ENCODE results near the gene PRPF39. TPM values are rescaled to one million over a fixed set of nuclear protein-coding genes. Genes with fewer than 3 reads are reported as not detected.
"Not testable (repeated sequence)": the region's sequence is repeated elsewhere in the genome, so short reads cannot be mapped to it uniquely, and the experiment has no call there.

The PRPF39 gene
- total and polyA plus RNA-seq, 4 donors: 42.3 to 57.1 (median 46.9) TPM

DNA sequence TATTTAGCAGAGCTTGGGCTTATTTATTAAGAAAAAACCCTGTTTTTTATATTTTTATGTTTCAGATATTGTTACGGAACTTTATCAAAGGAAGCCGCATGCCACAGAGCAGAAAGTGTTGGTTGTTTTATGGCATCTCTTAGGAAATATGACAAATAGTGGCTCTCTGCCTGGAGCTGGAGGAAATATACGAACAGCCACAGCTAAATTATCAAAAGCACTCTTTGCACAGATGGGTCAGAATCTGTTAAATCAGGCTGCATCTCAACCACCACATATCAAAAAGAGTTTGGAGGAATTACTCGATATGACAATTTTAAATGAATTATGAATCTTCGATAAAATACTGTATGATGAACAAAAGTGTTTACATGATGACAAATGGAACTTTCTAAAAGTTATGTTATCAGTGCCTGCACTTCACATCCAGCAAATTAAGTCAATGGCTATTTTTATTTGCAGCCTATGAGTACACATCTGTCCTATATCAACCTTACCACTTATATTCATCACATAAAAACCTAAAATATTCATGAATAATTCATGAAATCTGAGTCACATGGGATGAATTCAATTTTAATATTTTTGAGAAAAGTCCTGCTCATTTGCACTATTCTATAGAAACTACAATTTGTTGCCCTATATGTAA lies 10.6 kb upstream of the PRPF39 start:
- Histone ChIP-seq H3K4me1 (ENCODE audit: control insufficient read depth, insufficient read depth, low read length) (no peaks in the 10 kb centered on the region), H3K36me3 (ENCODE audit: control insufficient read depth, insufficient read depth, low read length) (peaks cover 8% of the 10 kb centered on the region), H3K4me3 (ENCODE audit: low read depth, low read length) (no peak overlapping the region), H3K27ac (ENCODE audit: low read depth, low read length) (no peak overlapping the region), H3K27me3 (ENCODE audit: control insufficient read depth, insufficient read depth, low read length) (no peaks in the 10 kb centered on the region), H3K9me3 (ENCODE audit: control insufficient read depth, insufficient read depth, low read length) (no peaks in the 10 kb centered on the region)
- DNase-seq (ENCODE audit: low read depth in 4 of 6, low spot score in 6 of 6): peak in 1 of 6 donors; percentile 57
- WGBS (ENCODE audit: insufficient coverage): no CpG with 5 or more reads among the region's 5 CpGs

DNA sequence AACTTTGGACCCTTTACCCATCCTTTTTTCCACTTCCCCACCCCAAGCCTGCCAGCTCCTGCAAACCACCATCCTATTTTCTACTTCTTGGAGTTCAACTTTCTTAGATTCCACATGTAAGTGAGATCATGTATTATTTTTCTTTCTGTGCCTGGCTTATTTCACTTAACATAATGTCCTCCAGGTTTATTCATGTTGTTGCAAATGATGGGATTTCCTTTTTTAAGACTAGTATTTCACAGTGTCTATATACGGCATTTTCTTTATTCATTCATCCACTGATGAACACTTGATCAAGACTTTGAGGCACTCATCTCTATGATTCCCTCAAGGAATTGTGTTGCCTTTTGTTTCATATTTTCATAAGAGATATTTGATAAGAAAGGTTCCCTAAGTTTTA lies 5.6 kb upstream of the PRPF39 start:
- Histone ChIP-seq H3K27me3 (ENCODE audit: control insufficient read depth, insufficient read depth, low read length) (no peaks in the 10 kb centered on the region), H3K9me3 (ENCODE audit: control insufficient read depth, insufficient read depth, low read length) (no peaks in the 10 kb centered on the region), H3K4me3 (ENCODE audit: low read depth, low read length) (no peak overlapping the region), H3K4me1 (ENCODE audit: control insufficient read depth, insufficient read depth, low read length) (no peaks in the 10 kb centered on the region), H3K27ac (ENCODE audit: low read depth, low read length) (no peak overlapping the region), H3K36me3 (ENCODE audit: control insufficient read depth, insufficient read depth, low read length) (no peaks in the 10 kb centered on the region)
- no CpG with 5 or more reads among the region's 1 CpG for WGBS (ENCODE audit: insufficient coverage)
- DNase-seq (ENCODE audit: low read depth in 4 of 6, low spot score in 6 of 6): no peak

DNA sequence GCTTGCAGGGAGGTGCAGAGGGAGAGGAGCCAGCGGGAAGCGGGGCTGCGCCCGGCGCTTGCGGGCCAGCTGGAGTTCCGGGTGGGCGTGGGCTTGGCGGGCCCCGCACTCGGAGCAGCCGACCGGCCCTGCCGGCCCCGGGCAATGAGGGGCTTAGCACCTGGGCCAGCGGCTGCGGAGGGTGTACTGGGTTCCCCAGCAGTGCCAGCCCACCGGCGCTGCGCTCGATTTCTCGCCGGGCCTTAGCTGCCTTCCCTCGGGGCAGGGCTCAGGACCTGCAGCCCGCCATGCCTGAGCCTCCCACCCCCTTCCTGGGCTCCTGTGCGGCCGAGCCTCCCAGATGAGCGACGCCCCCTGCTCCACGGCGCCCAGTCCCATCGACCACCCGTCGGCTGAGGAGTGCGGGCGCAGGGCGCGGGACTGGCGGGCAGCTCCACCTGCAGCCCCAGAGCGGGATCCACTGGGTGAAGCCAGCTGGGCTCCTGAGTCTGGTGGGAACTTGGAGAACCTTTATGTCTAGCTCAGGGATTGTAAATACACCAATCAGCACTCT lies 3.4 kb upstream of the PRPF39 start:
- not testable (repeated sequence) for H3K36me3 ChIP-seq (ENCODE audit: control insufficient read depth, insufficient read depth, low read length); H3K9me3 ChIP-seq (ENCODE audit: control insufficient read depth, insufficient read depth, low read length); H3K4me3 ChIP-seq (ENCODE audit: low read depth, low read length); H3K27me3 ChIP-seq (ENCODE audit: control insufficient read depth, insufficient read depth, low read length); H3K4me1 ChIP-seq (ENCODE audit: control insufficient read depth, insufficient read depth, low read length); DNase-seq (ENCODE audit: low read depth in 4 of 6, low spot score in 6 of 6); H3K27ac ChIP-seq (ENCODE audit: low read depth, low read length)
- 95% methylated on average over 27 of the region's 40 CpGs for WGBS (ENCODE audit: insufficient coverage)

DNA sequence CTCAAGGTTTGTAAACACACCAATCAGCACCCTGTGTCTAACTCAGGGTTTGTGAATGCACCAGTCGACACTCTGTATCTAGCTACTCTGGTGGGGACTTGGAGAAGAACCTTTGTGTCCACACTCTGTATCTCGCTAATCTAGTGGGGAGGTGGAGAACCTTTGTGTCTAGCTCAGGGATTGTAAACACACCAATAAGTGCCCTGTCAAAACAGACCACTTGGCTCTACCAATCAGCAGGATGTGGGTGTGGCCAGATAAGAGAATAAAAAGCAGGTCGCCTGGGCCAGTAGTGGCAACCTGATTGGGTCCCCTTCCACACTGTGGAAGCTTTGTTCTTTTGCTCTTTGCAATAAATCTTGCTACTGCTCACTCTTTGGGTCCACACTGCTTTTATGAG lies 2.8 kb upstream of the PRPF39 start:
- not testable (repeated sequence) for H3K4me1 ChIP-seq (ENCODE audit: control insufficient read depth, insufficient read depth, low read length); H3K27ac ChIP-seq (ENCODE audit: low read depth, low read length); H3K36me3 ChIP-seq (ENCODE audit: control insufficient read depth, insufficient read depth, low read length); H3K9me3 ChIP-seq (ENCODE audit: control insufficient read depth, insufficient read depth, low read length); DNase-seq (ENCODE audit: low read depth in 4 of 6, low spot score in 6 of 6); H3K27me3 ChIP-seq (ENCODE audit: control insufficient read depth, insufficient read depth, low read length); H3K4me3 ChIP-seq (ENCODE audit: low read depth, low read length)
- 88% methylated on average over 1 of the region's 3 CpGs for WGBS (ENCODE audit: insufficient coverage)

DNA sequence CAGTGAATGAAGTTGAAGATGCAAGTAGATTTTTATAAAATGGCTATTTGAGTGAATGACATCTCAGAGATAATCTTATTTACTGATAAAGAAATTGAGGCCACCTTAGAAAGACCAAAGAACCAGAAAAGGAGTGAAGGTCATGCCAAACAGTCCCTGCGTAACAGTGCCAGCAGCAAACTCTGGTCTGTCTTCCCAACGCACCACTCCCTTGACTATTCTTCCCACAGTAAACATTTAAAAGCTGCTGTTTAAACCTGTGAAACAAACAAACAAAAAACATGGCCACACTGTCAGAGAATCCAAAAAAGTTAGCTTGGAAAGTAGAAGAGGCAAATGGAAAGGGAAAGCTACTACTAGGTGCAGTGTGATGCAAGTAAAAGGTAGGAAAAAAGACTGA lies 1.5 kb upstream of the PRPF39 start:
- Histone ChIP-seq H3K4me1 (ENCODE audit: control insufficient read depth, insufficient read depth, low read length) (peaks cover 8% of the 10 kb centered on the region), H3K27me3 (ENCODE audit: control insufficient read depth, insufficient read depth, low read length) (no peaks in the 10 kb centered on the region), H3K4me3 (ENCODE audit: low read depth, low read length) (no peak overlapping the region), H3K36me3 (ENCODE audit: control insufficient read depth, insufficient read depth, low read length) (no peaks in the 10 kb centered on the region), H3K27ac (ENCODE audit: low read depth, low read length) (no peak overlapping the region), H3K9me3 (ENCODE audit: control insufficient read depth, insufficient read depth, low read length) (no peaks in the 10 kb centered on the region)
- no peak for DNase-seq (ENCODE audit: low read depth in 4 of 6, low spot score in 6 of 6)
- WGBS (ENCODE audit: insufficient coverage): 86% methylated on average over 1 of the region's 2 CpGs

DNA sequence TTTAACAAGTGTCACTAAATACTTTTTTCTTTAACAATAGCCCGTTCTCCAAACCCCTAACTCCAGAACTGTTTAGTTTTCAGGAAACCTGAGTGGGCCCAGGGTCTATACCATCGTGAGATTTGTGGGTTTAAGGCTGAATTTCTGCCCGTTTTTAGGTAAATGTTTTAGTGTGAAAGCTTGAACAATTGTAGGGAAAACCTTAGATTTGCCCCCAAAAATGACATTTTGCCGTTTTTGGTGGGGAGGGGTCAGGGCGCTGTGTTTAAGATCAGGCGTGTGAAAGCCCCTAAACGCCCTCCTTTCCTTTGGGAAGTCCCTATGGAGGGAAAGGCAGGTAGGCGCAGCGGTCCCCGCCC lies 320 bp upstream of the PRPF39 start:
- Histone ChIP-seq H3K27me3 (ENCODE audit: control insufficient read depth, insufficient read depth, low read length) (no peaks in the 10 kb centered on the region), H3K4me1 (ENCODE audit: control insufficient read depth, insufficient read depth, low read length) (peaks cover 8% of the 10 kb centered on the region), H3K27ac (ENCODE audit: low read depth, low read length) (peak overlapping the region; percentile 61), H3K4me3 (ENCODE audit: low read depth, low read length) (peak overlapping the region; percentile 65), H3K9me3 (ENCODE audit: control insufficient read depth, insufficient read depth, low read length) (no peaks in the 10 kb centered on the region), H3K36me3 (ENCODE audit: control insufficient read depth, insufficient read depth, low read length) (no peaks in the 10 kb centered on the region)
- WGBS (ENCODE audit: insufficient coverage): 2% methylated on average over 8 of the region's 10 CpGs
- DNase-seq (ENCODE audit: low read depth in 4 of 6, low spot score in 6 of 6): peak in 1 of 6 donors; percentile 24

DNA sequence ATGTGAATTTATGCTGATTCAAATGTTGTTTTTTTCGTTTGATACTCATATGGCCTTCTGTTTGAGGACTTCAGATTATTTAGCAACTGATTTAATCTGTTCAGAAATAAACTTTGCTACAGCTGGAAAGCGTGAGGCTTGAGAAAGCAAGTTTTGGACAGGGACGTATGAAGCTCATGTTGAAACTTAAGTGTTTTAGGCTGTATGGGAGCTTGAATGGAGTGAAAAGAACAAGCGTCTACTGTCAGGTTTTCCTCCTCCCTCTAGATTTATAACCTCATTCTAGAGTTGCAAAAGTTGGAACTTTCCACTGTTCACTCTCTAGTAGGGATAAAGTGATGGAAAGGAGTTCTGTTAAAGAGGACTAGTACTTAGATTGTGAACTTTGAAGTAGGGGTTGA lies 1.0 kb downstream of the PRPF39 start:
- no peaks in the 10 kb centered on the region for H3K36me3 ChIP-seq (ENCODE audit: control insufficient read depth, insufficient read depth, low read length)
- peak in 2 of 6 donors; percentile 6 to 11 for DNase-seq (ENCODE audit: low read depth in 4 of 6, low spot score in 6 of 6)
- H3K9me3 ChIP-seq (ENCODE audit: control insufficient read depth, insufficient read depth, low read length): no peaks in the 10 kb centered on the region
- no CpG with 5 or more reads among the region's 4 CpGs for WGBS (ENCODE audit: insufficient coverage)
- H3K4me1 ChIP-seq (ENCODE audit: control insufficient read depth, insufficient read depth, low read length): peaks cover 8% of the 10 kb centered on the region
- H3K4me3 ChIP-seq (ENCODE audit: low read depth, low read length): peak overlapping the region; percentile 65
- peak overlapping the region; percentile 80 for H3K27ac ChIP-seq (ENCODE audit: low read depth, low read length)
- no peaks in the 10 kb centered on the region for H3K27me3 ChIP-seq (ENCODE audit: control insufficient read depth, insufficient read depth, low read length)

DNA sequence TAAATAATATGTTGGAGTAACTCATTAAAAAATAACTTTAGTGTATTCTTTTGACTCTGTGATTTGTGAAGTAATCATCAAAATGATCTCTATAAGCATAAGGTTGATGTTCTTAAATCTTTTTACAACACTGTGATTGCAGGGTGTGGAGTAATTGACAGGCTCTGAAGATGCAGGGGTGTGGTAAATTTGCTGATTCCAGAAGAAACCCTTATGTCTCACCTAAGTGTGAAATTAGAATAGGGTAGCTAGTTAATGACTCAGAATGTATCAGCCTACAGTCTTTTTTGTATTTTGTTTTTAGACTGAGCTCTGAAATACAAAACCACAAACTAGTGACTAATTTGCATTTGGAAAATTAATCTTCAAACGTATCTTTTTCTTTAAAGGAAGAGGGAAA lies 5.9 kb downstream of the PRPF39 start:
- no peaks in the 10 kb centered on the region for H3K9me3 ChIP-seq (ENCODE audit: control insufficient read depth, insufficient read depth, low read length)
- peaks cover 8% of the 10 kb centered on the region for H3K4me1 ChIP-seq (ENCODE audit: control insufficient read depth, insufficient read depth, low read length)
- no peak overlapping the region for H3K4me3 ChIP-seq (ENCODE audit: low read depth, low read length)
- no peaks in the 10 kb centered on the region for H3K27me3 ChIP-seq (ENCODE audit: control insufficient read depth, insufficient read depth, low read length)
- H3K27ac ChIP-seq (ENCODE audit: low read depth, low read length): no peak overlapping the region
- no peak for DNase-seq (ENCODE audit: low read depth in 4 of 6, low spot score in 6 of 6)
- H3K36me3 ChIP-seq (ENCODE audit: control insufficient read depth, insufficient read depth, low read length): no peaks in the 10 kb centered on the region
- no CpG with 5 or more reads among the region's 1 CpG for WGBS (ENCODE audit: insufficient coverage)

DNA sequence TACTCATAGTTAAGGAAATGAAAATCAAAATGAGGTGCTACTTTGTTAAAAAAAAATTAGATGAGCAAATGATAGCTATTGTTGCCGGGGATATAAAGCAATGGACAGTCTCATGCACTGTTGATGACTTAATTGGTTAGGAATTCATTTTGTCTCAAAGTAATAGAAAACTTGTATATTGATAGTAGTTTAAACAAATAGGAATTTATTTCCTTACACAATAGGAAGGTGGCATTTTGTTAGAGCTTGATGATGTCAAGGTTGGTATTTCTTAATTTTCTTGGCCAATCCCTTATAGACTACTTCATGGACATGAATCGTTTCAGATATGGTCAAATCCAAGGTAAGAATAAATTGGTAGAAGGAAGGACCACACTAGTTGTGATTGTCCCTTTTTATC lies 7.8 kb downstream of the PRPF39 start:
- no peak overlapping the region for H3K4me3 ChIP-seq (ENCODE audit: low read depth, low read length)

DNA sequence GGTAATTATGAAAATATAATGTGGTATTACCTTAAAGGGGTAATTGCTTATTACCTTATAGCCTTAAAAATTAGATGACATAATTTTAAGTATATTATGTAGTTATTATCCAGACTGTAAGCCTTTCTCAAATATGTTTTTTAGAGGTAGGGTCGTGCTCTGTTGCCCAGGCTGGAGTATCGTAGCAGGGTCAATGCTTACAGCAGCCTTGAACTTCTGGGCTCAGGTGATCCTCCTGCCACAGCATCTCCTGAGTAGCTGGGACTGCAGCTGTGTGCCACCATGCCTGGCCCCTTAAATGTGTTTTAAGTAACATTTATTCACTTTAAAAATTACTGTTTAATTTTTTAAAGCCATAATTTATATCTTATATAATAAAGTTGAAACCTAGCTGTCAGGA lies 10.4 kb downstream of the PRPF39 start:
- no peaks in the 10 kb centered on the region for H3K27me3 ChIP-seq (ENCODE audit: control insufficient read depth, insufficient read depth, low read length)
- peaks cover 4% of the 10 kb centered on the region for H3K36me3 ChIP-seq (ENCODE audit: control insufficient read depth, insufficient read depth, low read length)
- no peak overlapping the region for H3K4me3 ChIP-seq (ENCODE audit: low read depth, low read length)
- 86% methylated on average over 1 of the region's 2 CpGs for WGBS (ENCODE audit: insufficient coverage)
- DNase-seq (ENCODE audit: low read depth in 4 of 6, low spot score in 6 of 6): no peak
- no peaks in the 10 kb centered on the region for H3K9me3 ChIP-seq (ENCODE audit: control insufficient read depth, insufficient read depth, low read length)
- no peaks in the 10 kb centered on the region for H3K4me1 ChIP-seq (ENCODE audit: control insufficient read depth, insufficient read depth, low read length)
- no peak overlapping the region for H3K27ac ChIP-seq (ENCODE audit: low read depth, low read length)

More for the DNA sequence above, 7.8 kb downstream of the PRPF39 start:
- DNase-seq (ENCODE audit: low read depth in 4 of 6, low spot score in 6 of 6): no peak
- H3K36me3 ChIP-seq (ENCODE audit: control insufficient read depth, insufficient read depth, low read length): no peaks in the 10 kb centered on the region
- H3K4me1 ChIP-seq (ENCODE audit: control insufficient read depth, insufficient read depth, low read length): peaks cover 3% of the 10 kb centered on the region
- H3K27me3 ChIP-seq (ENCODE audit: control insufficient read depth, insufficient read depth, low read length): no peaks in the 10 kb centered on the region
- no peaks in the 10 kb centered on the region for H3K9me3 ChIP-seq (ENCODE audit: control insufficient read depth, insufficient read depth, low read length)
- H3K27ac ChIP-seq (ENCODE audit: low read depth, low read length): no peak overlapping the region
- WGBS (ENCODE audit: insufficient coverage): no CpG with 5 or more reads among the region's 2 CpGs
